CD4-positive, alpha-beta T cell (primary cell): ENCODE results near the gene CREB3L2. TPM values are rescaled to one million over a fixed set of nuclear protein-coding genes. Genes with fewer than 3 reads are reported as not detected.
"Not testable (repeated sequence)": the region's sequence is repeated elsewhere in the genome, so short reads cannot be mapped to it uniquely, and the experiment has no call there.

Experiments
- ATAC-seq: fragments of 200-7000 bp; cut with Tn5 transposase; one replicate; pipeline ENCODE4 v1.10.0; 2022; ENCODE audit warnings: mild to moderate bottlenecking; ENCODE audit not compliant: poor library complexity
- CTCF ChIA-PET: fragments of 350-600 bp; sonication (Branson Sonifier 250); formaldehyde crosslinking; loops from one replicate; lab custom pipeline; 2021; ENCODE audit warnings: antibody characterized with exemption, inconsistent platforms; lab: Charles Lee
- POLR2A ChIA-PET: fragments of 350-600 bp; sonication (Branson Sonifier 250); formaldehyde crosslinking; loops from one replicate; lab custom pipeline; 2021; ENCODE audit warnings: antibody characterized with exemption, inconsistent platforms; lab: Charles Lee
- DNase-seq, 14 experiments: peaks; one replicate each; pipeline ENCODE4 v3.0.0-alpha.2; 2013 to 2020; ENCODE audit warnings: mixed read lengths in 2 of 14
- H3K27ac ChIP-seq, 2 donors: one replicate each; pipeline versions ENCODE4 v1.5.1 to v1.7.0; 2013; ENCODE audit warnings: low read length in 2 of 2, low read depth in 1 of 2, mild to moderate bottlenecking in 1 of 2
- H3K27me3 ChIP-seq, 2 experiments: 1 replicate in 1 of 2; 2 replicates in 1 of 2; pipeline versions ENCODE4 v1.6.1 to v1.7.0; 2013; ENCODE audit warnings: low read length in 2 of 2, control low read depth in 1 of 2, mild to moderate bottlenecking in 1 of 2, moderate library complexity in 1 of 2; ENCODE audit not compliant: insufficient read depth in 2 of 2, control insufficient read depth in 1 of 2
- H3K36me3 ChIP-seq: one replicate; pipeline ENCODE4 v1.6.1; 2013; ENCODE audit warnings: low read length, control low read depth; ENCODE audit not compliant: insufficient read depth
- H3K4me1 ChIP-seq: one replicate; pipeline ENCODE4 v1.6.1; 2013; ENCODE audit warnings: low read length, control low read depth; ENCODE audit not compliant: insufficient read depth
- H3K4me3 ChIP-seq: one replicate; pipeline ENCODE4 v1.5.1; 2013; ENCODE audit warnings: mild to moderate bottlenecking, low read length, moderate library complexity
- H3K9me3 ChIP-seq, 2 experiments: 1 replicate in 1 of 2; 2 replicates in 1 of 2; pipeline versions ENCODE4 v1.6.1 to v1.7.0; 2013; ENCODE audit warnings: low read length in 2 of 2, mild to moderate bottlenecking in 2 of 2, control low read depth in 1 of 2, moderate library complexity in 1 of 2; ENCODE audit not compliant: control insufficient read depth in 1 of 2, insufficient read depth in 1 of 2
- H3K27ac Mint-ChIP-seq: one replicate; pipeline ENCODE4 v1.8.0; 2020; ENCODE audit warnings: mixed read lengths
- H3K27me3 Mint-ChIP-seq: one replicate; pipeline ENCODE4 v1.8.0; 2021; ENCODE audit warnings: mixed read lengths
- H3K36me3 Mint-ChIP-seq: one replicate; pipeline ENCODE4 v1.8.0; 2021; ENCODE audit warnings: low read depth, mixed read lengths
- H3K4me1 Mint-ChIP-seq: one replicate; pipeline ENCODE4 v1.8.0; 2021; ENCODE audit warnings: low read depth, mixed read lengths
- H3K4me3 Mint-ChIP-seq: one replicate; pipeline ENCODE4 v1.8.0; 2020; ENCODE audit warnings: mild to moderate bottlenecking, mixed read lengths
- H3K9me3 Mint-ChIP-seq: one replicate; pipeline ENCODE4 v1.8.0; 2020; ENCODE audit warnings: mixed read lengths
- intact Hi-C, 2 experiments: fragments of 100-400 bp; cut with DNase I in 1 of 2; cut with micrococcal nuclease in 1 of 2; formaldehyde crosslinking; loops; one replicate each; pipeline versions ENCODE4 v1.15.1 to v1.9.0; 2023 to 2025; cut with DNase I, micrococcal nuclease
- total RNA-seq, 174 experiments: library from RNA in 2 of 174; stranded (reverse) in 2 of 174; gene quantifications; one replicate each; pipeline ENCODE4 v1.2.3 and lab custom pipeline; 2021 to 2026
- TF ChIP-seq, protein P1 (sequence below): fragments of 200-600 bp; IDR thresholded peaks from one replicate; pipeline ENCODE4 v1.8.0; 2022; ENCODE audit warnings: antibody characterized with exemption, mild to moderate bottlenecking

The CREB3L2 gene
- total RNA-seq, 2 experiments from 2014 or later, result 11.7 to 12.9 TPM

DNA sequence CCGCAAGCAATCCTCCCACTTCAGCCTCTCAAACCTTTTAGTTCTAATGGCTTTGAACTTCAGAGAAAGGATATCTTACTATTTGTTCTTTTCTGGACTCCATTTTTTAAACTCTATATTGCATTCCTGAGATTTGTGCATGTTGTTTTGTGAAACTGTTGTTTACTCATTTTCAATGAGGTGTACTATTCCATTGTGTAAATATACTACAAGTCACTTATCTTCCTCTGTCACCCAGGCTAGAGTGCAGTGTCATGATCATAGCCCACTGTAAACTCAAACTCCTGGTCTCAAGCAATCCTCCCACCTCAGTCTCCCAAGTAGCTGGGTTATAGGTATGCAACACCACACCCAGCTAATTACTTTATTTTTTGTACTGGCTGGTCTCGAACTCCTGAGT lies 43.0 kb upstream of the CREB3L2 start:
- no peak for ATAC-seq
- TF ChIP-seq, protein P1, sequence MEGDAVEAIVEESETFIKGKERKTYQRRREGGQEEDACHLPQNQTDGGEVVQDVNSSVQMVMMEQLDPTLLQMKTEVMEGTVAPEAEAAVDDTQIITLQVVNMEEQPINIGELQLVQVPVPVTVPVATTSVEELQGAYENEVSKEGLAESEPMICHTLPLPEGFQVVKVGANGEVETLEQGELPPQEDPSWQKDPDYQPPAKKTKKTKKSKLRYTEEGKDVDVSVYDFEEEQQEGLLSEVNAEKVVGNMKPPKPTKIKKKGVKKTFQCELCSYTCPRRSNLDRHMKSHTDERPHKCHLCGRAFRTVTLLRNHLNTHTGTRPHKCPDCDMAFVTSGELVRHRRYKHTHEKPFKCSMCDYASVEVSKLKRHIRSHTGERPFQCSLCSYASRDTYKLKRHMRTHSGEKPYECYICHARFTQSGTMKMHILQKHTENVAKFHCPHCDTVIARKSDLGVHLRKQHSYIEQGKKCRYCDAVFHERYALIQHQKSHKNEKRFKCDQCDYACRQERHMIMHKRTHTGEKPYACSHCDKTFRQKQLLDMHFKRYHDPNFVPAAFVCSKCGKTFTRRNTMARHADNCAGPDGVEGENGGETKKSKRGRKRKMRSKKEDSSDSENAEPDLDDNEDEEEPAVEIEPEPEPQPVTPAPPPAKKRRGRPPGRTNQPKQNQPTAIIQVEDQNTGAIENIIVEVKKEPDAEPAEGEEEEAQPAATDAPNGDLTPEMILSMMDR, result no peak
- Histone ChIP-seq H3K9me3 (no peaks in the 10 kb centered on the region), H3K27ac (no peak overlapping the region), H3K36me3 (no peaks in the 10 kb centered on the region), H3K4me3 (no peak overlapping the region), H3K4me1 (no peaks in the 10 kb centered on the region), H3K27me3 (peaks cover 0 to 3% of the 10 kb centered on the region in 2 experiments)
- Mint-ChIP-seq H3K4me1 (no peaks in the 10 kb centered on the region), H3K4me3 (no peak overlapping the region), H3K36me3 (no peaks in the 10 kb centered on the region), H3K9me3 (no peaks in the 10 kb centered on the region), H3K27ac (no peak overlapping the region), H3K27me3 (peaks cover 19% of the 10 kb centered on the region)
- ChIA-PET POLR2A (no interaction called here), CTCF (no interaction called here)
- DNase-seq, result no peak
- intact Hi-C loops, result no loop called here

DNA sequence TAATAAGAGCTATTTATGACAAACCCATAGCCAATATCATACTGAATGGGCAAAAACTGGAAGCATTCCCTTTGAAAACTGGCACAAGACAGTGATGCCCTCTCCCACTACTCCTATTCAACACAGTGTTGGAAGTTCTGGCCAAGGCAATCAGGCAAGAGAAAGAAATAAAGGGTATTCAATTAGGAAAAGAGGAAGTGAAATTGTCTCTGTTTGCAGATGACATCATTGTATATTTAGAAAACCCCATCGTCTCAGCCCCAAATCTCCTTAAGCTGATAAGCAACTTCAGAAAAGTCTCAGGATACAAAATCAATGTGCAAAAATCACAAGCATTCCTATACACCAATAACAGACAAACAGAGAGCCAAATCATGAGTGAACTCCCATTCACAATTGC lies 38.2 kb upstream of the CREB3L2 start:
- H3K4me3 Mint-ChIP-seq, DNase-seq, CTCF ChIA-PET, H3K9me3 Mint-ChIP-seq, H3K27ac Mint-ChIP-seq, H3K4me1 ChIP-seq, H3K4me1 Mint-ChIP-seq, H3K27me3 ChIP-seq, ATAC-seq, H3K9me3 ChIP-seq, H3K4me3 ChIP-seq, POLR2A ChIA-PET, intact Hi-C loops, H3K27ac ChIP-seq, H3K36me3 ChIP-seq, H3K36me3 Mint-ChIP-seq: not testable (repeated sequence)
- peaks cover 34% of the 10 kb centered on the region for H3K27me3 Mint-ChIP-seq

DNA sequence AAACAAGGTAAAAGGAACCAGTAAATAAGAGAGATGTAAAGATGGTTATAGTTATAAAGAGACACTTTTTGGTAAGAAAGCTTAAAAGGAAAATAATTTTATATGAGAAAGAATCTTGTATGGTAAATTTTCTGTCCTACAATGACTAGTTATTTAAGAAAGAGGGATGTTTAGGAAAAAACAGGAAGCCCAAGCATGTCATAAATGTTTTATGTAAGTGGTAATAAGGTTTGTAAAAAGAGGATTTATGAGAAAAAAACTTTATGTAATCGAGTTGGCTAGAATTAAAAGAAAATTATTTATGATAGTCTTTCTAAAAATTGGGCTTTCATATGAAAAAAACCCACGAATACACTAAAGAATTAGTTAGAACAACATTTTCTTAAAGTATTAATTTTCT lies 34.2 kb upstream of the CREB3L2 start:
- CTCF ChIA-PET, result no interaction called here

More for the DNA sequence above, 34.2 kb upstream of the CREB3L2 start:
- no peaks in the 10 kb centered on the region for H3K4me1 Mint-ChIP-seq
- DNase-seq (no peak), ATAC-seq (no peak)
- Histone ChIP-seq H3K27me3 (no peaks in the 10 kb centered on the region), H3K27ac (no peak overlapping the region), H3K9me3 (peaks cover 0 to 5% of the 10 kb centered on the region in 2 experiments), H3K36me3 (no peaks in the 10 kb centered on the region), H3K4me1 (no peaks in the 10 kb centered on the region), H3K4me3 (no peak overlapping the region)
- H3K27me3 Mint-ChIP-seq, result peaks cover 30% of the 10 kb centered on the region
- no peak overlapping the region for H3K4me3 Mint-ChIP-seq
- no peak overlapping the region for H3K27ac Mint-ChIP-seq
- H3K9me3 Mint-ChIP-seq, result peaks cover 3% of the 10 kb centered on the region
- POLR2A ChIA-PET, result no interaction called here
- TF ChIP-seq, protein P1, result no peak
- intact Hi-C loops, result no loop called here
- H3K36me3 Mint-ChIP-seq, result peaks cover 4% of the 10 kb centered on the region
